K562 (cell line): ENCODE measurements around the gene KAZN. TPM values are rescaled to one million over a fixed set of nuclear protein-coding genes. Genes with fewer than 3 reads are reported as not detected.

Experiments
- BHLHE40 ChIP-seq: IDR thresholded peaks from 2 replicates; pipeline ENCODE4 v1.6.1; 2011; ENCODE audit warnings: low read length, improper control_type of control experiment
- CHD2 ChIP-seq: IDR thresholded peaks from 2 replicates; pipeline ENCODE4 v1.6.1; 2011; ENCODE audit warnings: low read depth, low read length
- FOXM1 ChIP-seq, 2 experiments: fragments of 450-650 bp in 1 of 2; sonication (generic) in 1 of 2; formaldehyde crosslinking in 1 of 2; IDR thresholded peaks; 2 replicates each; pipeline versions ENCODE4 v1.6.1 to v1.9.0; 2017 to 2022; ENCODE audit warnings: low read depth in 2 of 2, mild to moderate bottlenecking in 2 of 2, missing genetic modification reagents in 1 of 2, moderate library complexity in 1 of 2
- HMG20B ChIP-seq: fragments of 250-450 bp; sonication (Bioruptor Pico); IDR thresholded peaks from 2 replicates; pipeline ENCODE4 v1.5.0; 2021; ENCODE audit warnings: mild to moderate bottlenecking
- KLF10 ChIP-seq: fragments of 250-450 bp; sonication (Bioruptor Pico); IDR thresholded peaks from 2 replicates; pipeline ENCODE4 v1.6.1; 2021; ENCODE audit warnings: matching md5 sums
- KLF13 ChIP-seq: fragments of 450-650 bp; IDR thresholded peaks from 2 replicates; pipeline ENCODE4 v1.6.1; 2016; ENCODE audit warnings: missing genetic modification characterization, low read depth, mild to moderate bottlenecking, missing compliant biosample characterization, moderate library complexity, borderline replicate concordance
- MBD2 ChIP-seq: sonication (generic); IDR thresholded peaks from 2 replicates; pipeline ENCODE4 v1.6.1; 2016; ENCODE audit warnings: low read depth, borderline replicate concordance
- NBN ChIP-seq: fragments of 450-650 bp; IDR thresholded peaks from 2 replicates; pipeline ENCODE4 v1.6.1; 2016; ENCODE audit warnings: low read depth, mild to moderate bottlenecking
- POLR2H ChIP-seq: IDR thresholded peaks from 2 replicates; pipeline ENCODE4 v1.6.1; 2016; ENCODE audit warnings: missing genetic modification characterization, low read depth, mild to moderate bottlenecking, control low read depth, missing compliant biosample characterization, moderate library complexity
- PPARD ChIP-seq: fragments of 250-450 bp; sonication (Bioruptor Pico); IDR thresholded peaks from 2 replicates; pipeline ENCODE4 v1.8.0; 2022; ENCODE audit warnings: inconsistent platforms, mild to moderate bottlenecking, moderate library complexity
- RBM39 ChIP-seq: fragments of 200-400 bp; formaldehyde crosslinking; optimal IDR thresholded peaks from 2 replicates; pipeline ENCODE3; 2018; ENCODE audit warnings: low read depth, low read length
- TCF7 ChIP-seq: sonication (generic); IDR thresholded peaks from 2 replicates; pipeline ENCODE4 v1.6.1; 2016; ENCODE audit warnings: antibody characterized with exemption, borderline replicate concordance
- THRAP3 ChIP-seq: fragments of 450-650 bp; IDR thresholded peaks from 2 replicates; pipeline ENCODE4 v1.6.1; 2016; ENCODE audit warnings: mild to moderate bottlenecking, inconsistent platforms, borderline replicate concordance
- ZNF121 ChIP-seq: sonication (generic); formaldehyde crosslinking; conservative IDR thresholded peaks from 2 replicates; pipeline ENCODE4 v1.8.0; 2022; ENCODE audit warnings: missing genetic modification reagents
- ZNF583 ChIP-seq: fragments of 250-450 bp; sonication (Bioruptor Pico); IDR thresholded peaks from 2 replicates; pipeline ENCODE4 v1.4.0; 2020
- polyA plus RNA-seq, 8 experiments: library from polyadenylated mRNA; depleted of rRNA in 4 of 8; stranded (reverse) in 5 of 8; unstranded in 3 of 8; fragments of >200 nt; fragmentation: Nextera tagmentation in 2 of 8; fragmentation: Illumina TruSeq in 1 of 8; extraction: Ambion mirVana in 2 of 8; extraction: Trizol in 1 of 8; gene quantifications; 2 replicates each; pipeline versions ENCODE4 v1.2.1 to v1.2.3, GENCODE V29; 2011 to 2014; ENCODE audit warnings: inconsistent platforms in 1 of 8, missing spikeins in 1 of 8
- total RNA-seq, 7 experiments: library from RNA; depleted of rRNA in 6 of 7; stranded (reverse); fragments of >200 nt in 6 of 7; fragmentation: Illumina TruSeq in 2 of 7; extraction: Trizol in 2 of 7; gene quantifications; 2 replicates each; pipeline versions ENCODE4 v1.2.1 to v1.2.3, GENCODE V29; 2011 to 2021; ENCODE audit warnings: low replicate concordance in 1 of 7
- TF ChIP-seq, protein P1 (sequence below): sonication (generic); formaldehyde crosslinking; IDR thresholded peaks from 2 replicates; pipeline ENCODE4 v1.8.0; 2022; ENCODE audit warnings: mild to moderate bottlenecking, low read depth, missing genetic modification reagents
- TF ChIP-seq, protein P2 (sequence below): fragments of 250-450 bp; sonication (Bioruptor Pico); IDR thresholded peaks from 2 replicates; pipeline ENCODE4 v1.8.0; 2021; ENCODE audit warnings: moderate library complexity, mild to moderate bottlenecking, inconsistent platforms
- TF ChIP-seq, protein P3 (sequence below): fragments of 250-450 bp; sonication (Bioruptor Pico); IDR thresholded peaks from 2 replicates; pipeline ENCODE4 v1.5.0; 2020; ENCODE audit warnings: mild to moderate bottlenecking
- TF ChIP-seq, protein P4 (sequence below): fragments of 250-450 bp; sonication (Bioruptor Pico); IDR thresholded peaks from 2 replicates; pipeline ENCODE4 v1.6.1; 2021; ENCODE audit warnings: mild to moderate bottlenecking

KAZN gene
- total and polyA plus RNA-seq, 9 of the 15 experiments (the other 6 are each of a cell fraction or from before 2014, with no cell fraction given), result 2.1 to 21.6 (median 5.4) TPM

DNA sequence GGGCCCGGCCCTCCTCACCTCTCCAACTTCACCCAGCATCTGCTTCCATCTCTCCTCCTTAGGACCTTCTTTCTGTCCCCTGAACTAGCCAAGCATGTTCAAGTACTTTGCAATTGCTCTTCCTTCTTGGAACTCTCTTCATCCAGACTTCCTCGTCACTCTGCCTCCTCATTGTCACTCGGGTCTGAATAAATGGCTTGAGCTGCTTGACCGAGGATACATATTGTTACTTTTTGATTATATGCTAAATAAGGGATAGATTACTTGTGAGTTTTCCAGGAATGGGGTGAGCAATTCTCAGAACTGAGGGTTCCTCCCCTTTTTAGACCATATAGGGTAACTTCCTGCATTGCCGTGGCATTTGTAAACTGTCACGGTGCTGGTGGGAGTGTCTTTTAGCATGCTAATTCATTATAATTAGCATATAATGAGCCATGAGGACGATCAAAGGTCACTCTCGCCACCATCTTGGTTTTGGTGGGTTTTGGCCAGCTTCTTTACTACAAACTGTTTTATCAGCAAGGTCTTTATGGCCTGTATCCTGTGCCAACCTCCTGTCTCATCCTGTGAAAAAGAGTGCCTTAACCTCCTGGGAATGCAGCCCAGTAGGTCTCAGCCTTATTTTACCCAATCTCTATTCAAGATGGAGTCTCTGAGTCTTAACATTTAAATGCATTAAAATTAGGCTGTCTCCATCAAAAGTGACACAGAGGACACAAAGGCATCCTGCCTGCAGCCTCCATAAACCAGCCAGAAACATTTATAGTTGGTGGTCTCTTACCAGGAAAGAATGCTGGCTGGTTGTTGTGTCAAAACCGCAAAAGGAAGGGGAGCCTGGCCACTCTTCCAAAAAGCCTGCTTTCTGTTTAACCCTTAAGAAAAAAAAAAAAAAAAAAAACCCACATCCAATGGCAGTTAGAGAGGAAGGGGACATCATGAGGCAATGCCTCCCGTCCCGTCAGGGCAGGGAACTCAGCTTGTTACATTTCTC is 179.3 kb downstream of the KAZN start (continued):
- TF ChIP-seq, protein P1, sequence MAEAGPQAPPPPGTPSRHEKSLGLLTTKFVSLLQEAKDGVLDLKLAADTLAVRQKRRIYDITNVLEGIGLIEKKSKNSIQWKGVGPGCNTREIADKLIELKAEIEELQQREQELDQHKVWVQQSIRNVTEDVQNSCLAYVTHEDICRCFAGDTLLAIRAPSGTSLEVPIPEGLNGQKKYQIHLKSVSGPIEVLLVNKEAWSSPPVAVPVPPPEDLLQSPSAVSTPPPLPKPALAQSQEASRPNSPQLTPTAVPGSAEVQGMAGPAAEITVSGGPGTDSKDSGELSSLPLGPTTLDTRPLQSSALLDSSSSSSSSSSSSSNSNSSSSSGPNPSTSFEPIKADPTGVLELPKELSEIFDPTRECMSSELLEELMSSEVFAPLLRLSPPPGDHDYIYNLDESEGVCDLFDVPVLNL (CRISPR knock-in tag), result no peak
- TF ChIP-seq POLR2H (tag) (peak; percentile 96), ZNF121 (CRISPR knock-in tag) (no peak), THRAP3 (peak; percentile 84; the same call in 1 of the 2 replicates), BHLHE40 (no peak), KLF13 (peak; percentile 91), PPARD (CRISPR knock-in tag) (no peak), NBN (peak; percentile 78; the same call in 1 of the 2 replicates), MBD2 (peak; percentile 61; the same call in 1 of the 2 replicates), CHD2 (no peak), RBM39 (peak; percentile 61), ZNF583 (peak; percentile 84), HMG20B (CRISPR knock-in tag) (no peak), FOXM1 (IDR thresholded peaks at IDR 0.05; ENCODE audit: low read depth) (no peak; the same call in 1 of the 2 replicates), FOXM1 (CRISPR knock-in tag; IDR thresholded peaks at IDR 0.05; ENCODE audit: low read depth) (no peak), KLF10 (CRISPR knock-in tag) (peak; percentile 59; the same call in 1 of the 2 replicates), TCF7 (no peak)
- TF ChIP-seq, protein P2, sequence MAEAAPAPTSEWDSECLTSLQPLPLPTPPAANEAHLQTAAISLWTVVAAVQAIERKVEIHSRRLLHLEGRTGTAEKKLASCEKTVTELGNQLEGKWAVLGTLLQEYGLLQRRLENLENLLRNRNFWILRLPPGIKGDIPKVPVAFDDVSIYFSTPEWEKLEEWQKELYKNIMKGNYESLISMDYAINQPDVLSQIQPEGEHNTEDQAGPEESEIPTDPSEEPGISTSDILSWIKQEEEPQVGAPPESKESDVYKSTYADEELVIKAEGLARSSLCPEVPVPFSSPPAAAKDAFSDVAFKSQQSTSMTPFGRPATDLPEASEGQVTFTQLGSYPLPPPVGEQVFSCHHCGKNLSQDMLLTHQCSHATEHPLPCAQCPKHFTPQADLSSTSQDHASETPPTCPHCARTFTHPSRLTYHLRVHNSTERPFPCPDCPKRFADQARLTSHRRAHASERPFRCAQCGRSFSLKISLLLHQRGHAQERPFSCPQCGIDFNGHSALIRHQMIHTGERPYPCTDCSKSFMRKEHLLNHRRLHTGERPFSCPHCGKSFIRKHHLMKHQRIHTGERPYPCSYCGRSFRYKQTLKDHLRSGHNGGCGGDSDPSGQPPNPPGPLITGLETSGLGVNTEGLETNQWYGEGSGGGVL (CRISPR knock-in tag), result peak; percentile 66; the same call in 1 of the 2 replicates
- TF ChIP-seq, protein P3, sequence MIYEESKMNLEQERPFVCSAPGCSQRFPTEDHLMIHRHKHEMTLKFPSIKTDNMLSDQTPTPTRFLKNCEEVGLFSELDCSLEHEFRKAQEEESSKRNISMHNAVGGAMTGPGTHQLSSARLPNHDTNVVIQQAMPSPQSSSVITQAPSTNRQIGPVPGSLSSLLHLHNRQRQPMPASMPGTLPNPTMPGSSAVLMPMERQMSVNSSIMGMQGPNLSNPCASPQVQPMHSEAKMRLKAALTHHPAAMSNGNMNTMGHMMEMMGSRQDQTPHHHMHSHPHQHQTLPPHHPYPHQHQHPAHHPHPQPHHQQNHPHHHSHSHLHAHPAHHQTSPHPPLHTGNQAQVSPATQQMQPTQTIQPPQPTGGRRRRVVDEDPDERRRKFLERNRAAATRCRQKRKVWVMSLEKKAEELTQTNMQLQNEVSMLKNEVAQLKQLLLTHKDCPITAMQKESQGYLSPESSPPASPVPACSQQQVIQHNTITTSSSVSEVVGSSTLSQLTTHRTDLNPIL (CRISPR knock-in tag), result 0 out of 2 replicates have a peak, but pooled peaks have one; percentile 36
- TF ChIP-seq, protein P4, sequence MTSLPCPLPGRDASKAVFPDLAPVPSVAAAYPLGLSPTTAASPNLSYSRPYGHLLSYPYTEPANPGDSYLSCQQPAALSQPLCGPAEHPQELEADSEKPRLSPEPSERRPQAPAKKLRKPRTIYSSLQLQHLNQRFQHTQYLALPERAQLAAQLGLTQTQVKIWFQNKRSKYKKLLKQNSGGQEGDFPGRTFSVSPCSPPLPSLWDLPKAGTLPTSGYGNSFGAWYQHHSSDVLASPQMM (CRISPR knock-in tag), result no peak
